ENCODE measurements around the gene GLCCI1.

The GLCCI1 gene

DNA sequence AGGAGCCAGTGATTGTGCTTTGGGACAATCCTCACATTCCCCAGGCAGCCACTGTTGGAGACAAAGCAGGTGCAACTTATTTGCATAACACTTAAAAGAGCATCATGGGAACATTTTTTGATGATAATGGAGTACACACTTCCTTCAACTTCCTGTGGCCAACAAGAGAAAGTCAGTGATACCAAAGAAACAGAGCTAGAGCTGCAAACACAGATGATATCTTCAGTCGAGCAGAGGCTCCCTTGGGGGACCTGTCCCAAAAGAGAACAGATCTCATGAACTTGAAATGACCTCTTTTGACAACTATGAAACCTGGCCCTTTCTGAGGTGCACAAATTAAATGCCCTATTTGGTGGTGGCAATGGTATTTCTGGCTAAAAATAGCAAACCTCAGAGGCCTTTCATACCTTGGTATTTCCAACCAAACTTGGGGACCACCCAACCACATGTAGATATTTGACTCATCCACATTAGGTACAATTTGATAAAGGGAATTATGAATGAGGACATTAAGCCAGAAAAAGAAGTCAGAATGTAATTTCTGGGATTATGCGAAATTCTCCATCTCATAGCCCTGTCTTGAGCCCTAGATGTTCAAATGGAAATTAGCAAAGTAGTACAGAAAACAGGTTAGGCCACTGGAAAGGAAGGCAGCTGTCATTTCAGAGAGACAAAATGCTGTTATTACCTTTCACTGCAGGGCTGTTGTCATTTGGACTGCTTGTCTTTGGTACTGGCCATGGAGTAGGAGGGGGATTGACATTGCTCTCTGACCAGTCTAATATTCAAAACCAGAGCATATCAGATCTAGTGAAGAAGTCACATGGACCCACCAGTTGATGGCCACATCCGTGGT is 147.2 kb downstream of the GLCCI1 start:
- peak overlapping the region; percentile 38 for H3K4me3 Mint-ChIP-seq
- H3K27ac Mint-ChIP-seq, result peak overlapping the region; percentile 58
- peaks cover 13% of the 10 kb centered on the region for H3K36me3 Mint-ChIP-seq (ENCODE audit: low read depth)

DNA sequence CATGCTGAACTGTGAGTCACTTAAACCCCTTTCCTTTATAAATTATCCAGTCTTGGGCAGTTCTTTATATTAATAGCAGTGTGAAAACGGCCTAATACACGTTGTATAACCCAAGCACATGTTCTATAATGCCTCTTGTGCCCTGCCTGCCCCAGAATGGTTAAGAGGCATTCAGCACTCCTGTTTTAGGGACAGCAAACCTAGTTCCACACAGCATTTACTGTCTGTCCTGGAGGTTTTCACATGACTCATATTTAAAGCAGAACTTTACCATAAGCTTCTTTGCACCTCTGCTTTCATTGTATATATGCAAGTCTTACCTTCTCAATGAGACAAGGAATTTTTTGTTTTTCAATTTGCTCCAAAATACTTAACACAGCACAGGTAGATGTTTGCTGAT is 148.6 kb downstream of the GLCCI1 start:
- Mint-ChIP-seq H3K4me1 (ENCODE audit: low read depth) (peaks cover 63% of the 10 kb centered on the region), H3K36me3 (ENCODE audit: low read depth) (peaks cover 12% of the 10 kb centered on the region), H3K9me3 (no peaks in the 10 kb centered on the region), H3K27me3 (ENCODE audit: low read depth) (no peaks in the 10 kb centered on the region), H3K27ac (no peak overlapping the region), H3K4me3 (no peak overlapping the region)
- DNase-seq (ENCODE audit: low spot score), result no peak

More for the DNA sequence above, 147.2 kb downstream of the GLCCI1 start:
- peaks cover 59% of the 10 kb centered on the region for H3K4me1 Mint-ChIP-seq (ENCODE audit: low read depth)
- no peak for DNase-seq (ENCODE audit: low spot score)
- H3K27me3 Mint-ChIP-seq (ENCODE audit: low read depth), result no peaks in the 10 kb centered on the region
- H3K9me3 Mint-ChIP-seq, result peaks cover 3% of the 10 kb centered on the region

DNA sequence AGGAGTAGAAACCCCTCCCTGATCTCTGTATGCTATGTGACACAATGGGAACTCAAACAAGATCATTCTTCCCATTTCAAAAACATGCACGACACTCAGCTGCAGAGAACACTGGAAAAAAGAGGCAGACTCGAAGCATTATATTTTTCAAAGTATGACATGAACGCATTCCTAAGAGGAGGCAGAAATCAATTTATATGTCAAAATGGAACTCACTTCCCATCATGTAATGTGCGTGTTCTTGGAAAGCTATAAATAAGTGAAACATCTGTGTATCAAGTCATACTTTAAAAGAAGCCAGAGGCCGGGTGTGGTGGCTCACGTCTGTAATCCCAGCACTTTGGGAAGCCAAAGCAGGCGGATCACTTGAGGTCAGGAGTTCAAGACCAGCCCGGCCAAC is 150.7 kb downstream of the GLCCI1 start:
- H3K4me1 Mint-ChIP-seq (ENCODE audit: low read depth), result peaks cover 57% of the 10 kb centered on the region
- H3K9me3 Mint-ChIP-seq, result no peaks in the 10 kb centered on the region
- H3K36me3 Mint-ChIP-seq (ENCODE audit: low read depth), result peaks cover 15% of the 10 kb centered on the region
- no peak overlapping the region for H3K4me3 Mint-ChIP-seq
- no peak for DNase-seq (ENCODE audit: low spot score)
- H3K27me3 Mint-ChIP-seq (ENCODE audit: low read depth), result no peaks in the 10 kb centered on the region
- H3K27ac Mint-ChIP-seq, result no peak overlapping the region

DNA sequence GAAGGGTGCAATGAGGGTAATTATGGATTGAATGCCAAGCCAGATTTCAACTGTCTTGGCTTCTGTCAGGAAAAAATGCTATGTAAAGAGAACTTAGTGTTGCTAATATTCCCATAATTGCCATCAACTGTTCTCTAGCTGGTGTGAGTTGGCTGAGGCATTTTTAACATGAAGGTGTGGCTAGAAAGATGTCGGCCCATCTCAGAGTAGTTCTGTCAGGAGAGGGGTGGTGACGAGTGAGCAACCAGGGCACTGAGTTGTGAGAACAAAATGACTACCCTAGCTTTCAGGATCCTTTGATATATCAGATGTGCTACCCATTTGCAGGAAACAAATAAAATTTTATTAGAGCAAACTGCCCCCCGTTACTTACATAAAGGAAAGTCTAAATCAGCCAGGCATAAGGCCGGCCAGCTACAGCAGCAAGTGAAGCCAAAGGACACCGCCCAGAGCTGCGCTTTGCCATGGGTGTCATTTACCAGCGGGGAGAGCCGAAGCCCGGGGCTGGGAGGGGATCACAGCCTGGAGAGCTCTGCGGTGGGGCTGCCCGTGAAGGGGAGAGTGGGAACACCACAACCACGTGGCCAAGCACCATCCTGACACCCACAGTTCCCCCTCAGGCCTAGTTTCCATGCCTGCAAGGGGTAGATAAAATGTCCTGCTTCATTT is 151.9 kb downstream of the GLCCI1 start:
- no peak for DNase-seq (ENCODE audit: low spot score)
- Mint-ChIP-seq H3K36me3 (ENCODE audit: low read depth) (peaks cover 16% of the 10 kb centered on the region), H3K4me3 (no peak overlapping the region), H3K27ac (no peak overlapping the region), H3K27me3 (ENCODE audit: low read depth) (no peaks in the 10 kb centered on the region), H3K9me3 (peaks cover 5% of the 10 kb centered on the region), H3K4me1 (ENCODE audit: low read depth) (peaks cover 52% of the 10 kb centered on the region)

DNA sequence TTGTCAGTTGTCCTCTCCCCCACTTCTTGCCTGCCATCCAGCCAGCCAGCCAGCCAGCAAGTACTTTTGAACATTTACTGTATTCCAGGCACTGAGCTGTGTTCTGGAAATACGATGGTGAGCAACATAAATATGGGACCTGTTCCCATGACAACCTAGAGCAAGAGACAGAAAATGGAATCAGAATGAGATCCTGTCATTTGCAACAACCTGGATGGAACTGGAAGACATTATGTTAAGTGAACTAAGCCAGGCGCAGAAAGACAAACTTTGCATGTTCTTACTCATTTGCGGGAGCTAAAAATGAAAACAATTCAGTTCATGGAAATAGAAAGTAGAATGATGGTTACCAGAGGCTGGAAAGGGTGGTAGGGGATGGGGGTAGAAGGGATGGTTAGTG is 152.6 kb downstream of the GLCCI1 start:
- Mint-ChIP-seq H3K27me3 (ENCODE audit: low read depth) (no peaks in the 10 kb centered on the region), H3K4me3 (no peak overlapping the region), H3K4me1 (ENCODE audit: low read depth) (peaks cover 52% of the 10 kb centered on the region), H3K9me3 (peaks cover 6% of the 10 kb centered on the region), H3K27ac (peak overlapping the region; percentile 21), H3K36me3 (ENCODE audit: low read depth) (peaks cover 13% of the 10 kb centered on the region)
- DNase-seq (ENCODE audit: low spot score), result no peak

DNA sequence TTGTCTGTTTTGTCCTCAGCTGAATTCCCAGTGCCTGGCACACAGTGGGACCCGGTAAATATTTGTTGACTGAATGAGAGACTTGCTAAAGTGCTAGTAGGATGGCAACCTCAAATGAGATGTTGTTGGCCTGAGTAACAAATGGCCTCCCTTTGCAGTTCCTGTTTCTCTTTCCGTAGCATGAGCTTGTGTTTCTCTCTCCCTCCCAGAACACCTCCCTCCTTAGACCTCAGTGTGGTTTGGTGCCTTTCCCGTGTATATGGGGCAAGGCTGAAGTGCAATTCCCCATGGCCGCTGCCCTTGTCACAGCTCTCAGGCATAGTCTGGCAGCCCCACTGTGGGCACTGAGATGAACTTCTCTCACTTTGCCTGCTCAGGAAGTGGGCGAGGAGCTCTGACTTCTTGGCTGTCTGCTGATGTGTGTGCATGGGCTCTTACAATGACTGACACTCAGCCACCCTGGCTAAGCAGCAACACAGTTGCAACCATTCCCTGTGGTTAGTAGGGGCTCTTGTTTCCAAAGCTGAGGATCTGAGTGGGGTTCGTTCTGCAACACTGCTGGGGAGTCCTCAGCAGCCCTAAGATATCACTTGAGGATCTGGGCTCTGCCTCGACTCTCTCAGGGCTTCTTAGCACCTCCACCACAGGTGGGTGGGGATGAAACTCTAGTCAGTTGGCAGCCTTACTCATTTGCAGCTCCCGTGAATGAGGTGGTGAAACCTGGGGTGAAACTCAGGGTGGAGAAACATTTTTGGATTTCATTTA is 157.3 kb downstream of the GLCCI1 start:
- peaks cover 16% of the 10 kb centered on the region for H3K36me3 Mint-ChIP-seq (ENCODE audit: low read depth)
- H3K9me3 Mint-ChIP-seq, result peaks cover 6% of the 10 kb centered on the region
- H3K4me1 Mint-ChIP-seq (ENCODE audit: low read depth), result peaks cover 62% of the 10 kb centered on the region
- DNase-seq (ENCODE audit: low spot score), result peak; percentile 88
- peak overlapping the region; percentile 72 for H3K4me3 Mint-ChIP-seq
- H3K27ac Mint-ChIP-seq, result peak overlapping the region; percentile 99
- no peaks in the 10 kb centered on the region for H3K27me3 Mint-ChIP-seq (ENCODE audit: low read depth)

DNA sequence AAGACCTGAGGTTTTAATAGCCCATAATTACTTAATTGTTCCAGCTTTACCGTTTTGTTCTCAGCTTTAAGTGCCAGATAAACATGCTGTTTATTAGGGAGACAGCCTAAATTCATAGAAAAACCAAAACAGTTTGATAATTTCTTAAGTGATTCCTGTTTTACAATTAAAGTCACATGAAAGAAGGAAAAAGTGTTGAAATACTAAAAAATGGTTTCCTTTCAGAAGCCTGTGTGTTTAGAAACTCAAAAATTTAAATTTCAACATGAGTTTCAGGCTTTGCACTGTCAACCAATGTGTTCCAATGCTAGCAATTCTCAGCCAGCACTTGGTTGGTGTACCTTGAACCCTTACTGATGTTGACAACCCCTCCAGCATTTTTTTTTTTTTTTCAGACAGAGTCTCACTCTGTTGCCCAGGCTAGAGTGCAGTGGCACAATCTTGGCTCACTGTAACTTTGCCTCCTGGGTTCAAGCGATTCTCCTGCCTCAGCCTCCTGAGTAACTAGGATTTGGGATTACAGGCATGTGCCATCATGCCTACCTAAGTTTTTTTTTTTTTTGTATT is 158.1 kb downstream of the GLCCI1 start:
- H3K27ac Mint-ChIP-seq, result peak overlapping the region; percentile 99
- H3K4me3 Mint-ChIP-seq, result peak overlapping the region; percentile 72
- H3K27me3 Mint-ChIP-seq (ENCODE audit: low read depth), result no peaks in the 10 kb centered on the region
- DNase-seq (ENCODE audit: low spot score), result no peak
- peaks cover 16% of the 10 kb centered on the region for H3K36me3 Mint-ChIP-seq (ENCODE audit: low read depth)
- peaks cover 6% of the 10 kb centered on the region for H3K9me3 Mint-ChIP-seq
- H3K4me1 Mint-ChIP-seq (ENCODE audit: low read depth), result peaks cover 61% of the 10 kb centered on the region

DNA sequence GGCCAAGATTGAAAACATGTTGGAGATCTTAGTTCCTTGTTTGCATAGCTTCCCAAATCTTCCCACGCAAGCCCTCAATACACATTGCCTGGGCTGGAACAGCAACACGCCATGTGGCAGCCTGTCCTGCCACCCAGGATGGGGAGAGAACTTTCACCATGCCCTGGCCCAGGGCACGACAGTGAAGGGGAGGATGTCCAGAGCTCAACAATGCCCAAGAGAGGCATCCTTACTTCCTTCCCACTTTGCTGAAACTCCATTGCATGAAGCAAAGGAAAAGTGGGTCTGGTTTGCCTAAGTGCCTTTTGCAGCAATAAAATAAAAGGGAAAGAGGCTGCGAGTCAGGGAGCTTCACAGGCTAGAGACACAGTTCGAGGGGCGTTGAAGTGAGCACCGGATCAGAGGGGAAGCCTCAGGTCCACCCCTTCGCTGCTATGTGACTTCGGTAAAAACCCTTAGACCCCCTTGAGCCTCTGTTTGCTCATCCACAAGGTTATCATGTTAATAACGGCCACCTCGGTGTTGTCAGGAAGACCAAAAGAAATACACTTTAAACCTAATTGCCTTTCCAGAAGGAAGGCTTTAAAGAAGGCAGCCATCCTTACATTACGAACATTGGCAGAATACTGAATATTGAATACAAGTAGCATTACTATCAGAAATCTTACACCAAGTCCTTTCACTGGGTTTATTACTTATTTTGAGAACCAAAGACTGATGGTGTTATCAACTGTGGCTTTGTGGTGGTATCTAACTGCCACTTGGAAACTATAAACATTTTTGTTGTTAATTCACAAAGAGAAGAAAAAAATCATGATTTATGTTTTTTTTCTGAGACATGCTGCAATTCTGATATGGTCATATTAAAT is 160.1 kb downstream of the GLCCI1 start:
- Mint-ChIP-seq H3K4me1 (ENCODE audit: low read depth) (peaks cover 71% of the 10 kb centered on the region), H3K4me3 (peak overlapping the region; percentile 37), H3K27me3 (ENCODE audit: low read depth) (no peaks in the 10 kb centered on the region), H3K9me3 (peaks cover 6% of the 10 kb centered on the region), H3K27ac (peak overlapping the region; percentile 81), H3K36me3 (ENCODE audit: low read depth) (peaks cover 14% of the 10 kb centered on the region)
- DNase-seq (ENCODE audit: low spot score), result no peak

DNA sequence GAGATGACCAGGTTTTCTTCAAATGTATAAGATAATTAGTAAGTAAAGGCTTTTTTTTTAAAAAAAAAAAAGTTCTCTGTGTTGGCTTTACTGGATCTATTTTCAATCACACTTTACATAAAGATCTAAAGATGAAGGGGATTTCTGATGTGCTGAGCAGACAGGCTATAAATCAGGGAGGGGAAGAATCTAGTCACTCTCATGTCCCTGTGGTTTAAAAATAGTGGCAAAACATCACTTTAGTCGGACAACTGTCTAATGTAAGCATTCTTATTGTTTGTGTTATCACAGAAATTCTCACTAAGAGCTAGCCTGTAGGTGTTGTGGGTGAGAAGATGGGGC is 160.7 kb downstream of the GLCCI1 start:
- peaks cover 6% of the 10 kb centered on the region for H3K9me3 Mint-ChIP-seq
- H3K27me3 Mint-ChIP-seq (ENCODE audit: low read depth), result no peaks in the 10 kb centered on the region
- H3K27ac Mint-ChIP-seq, result peak overlapping the region; percentile 81
- DNase-seq (ENCODE audit: low spot score), result peak; percentile 25
- peak overlapping the region; percentile 37 for H3K4me3 Mint-ChIP-seq
- peaks cover 14% of the 10 kb centered on the region for H3K36me3 Mint-ChIP-seq (ENCODE audit: low read depth)
- peaks cover 77% of the 10 kb centered on the region for H3K4me1 Mint-ChIP-seq (ENCODE audit: low read depth)

DNA sequence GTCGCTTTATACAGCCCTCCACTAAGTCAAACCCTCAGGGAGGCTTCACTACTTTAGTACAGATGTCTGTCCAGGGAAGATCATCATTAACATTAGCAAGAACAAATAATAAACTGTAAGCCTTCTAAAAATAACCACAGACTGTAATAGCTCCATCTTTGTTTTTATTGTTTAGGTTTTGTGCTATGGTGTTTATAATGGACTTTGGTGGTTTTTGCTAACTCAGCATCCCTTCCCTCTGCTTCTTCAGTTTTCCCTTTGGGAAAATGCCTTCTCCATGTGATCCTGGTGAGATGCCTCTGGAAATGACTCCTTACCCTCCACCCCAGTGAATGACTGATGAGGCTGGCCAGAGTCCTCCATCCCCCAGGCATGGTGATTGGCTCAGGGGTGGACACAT is 162.1 kb downstream of the GLCCI1 start:
- no peaks in the 10 kb centered on the region for H3K27me3 Mint-ChIP-seq (ENCODE audit: low read depth)
- H3K27ac Mint-ChIP-seq, result peak overlapping the region; percentile 46

DNA sequence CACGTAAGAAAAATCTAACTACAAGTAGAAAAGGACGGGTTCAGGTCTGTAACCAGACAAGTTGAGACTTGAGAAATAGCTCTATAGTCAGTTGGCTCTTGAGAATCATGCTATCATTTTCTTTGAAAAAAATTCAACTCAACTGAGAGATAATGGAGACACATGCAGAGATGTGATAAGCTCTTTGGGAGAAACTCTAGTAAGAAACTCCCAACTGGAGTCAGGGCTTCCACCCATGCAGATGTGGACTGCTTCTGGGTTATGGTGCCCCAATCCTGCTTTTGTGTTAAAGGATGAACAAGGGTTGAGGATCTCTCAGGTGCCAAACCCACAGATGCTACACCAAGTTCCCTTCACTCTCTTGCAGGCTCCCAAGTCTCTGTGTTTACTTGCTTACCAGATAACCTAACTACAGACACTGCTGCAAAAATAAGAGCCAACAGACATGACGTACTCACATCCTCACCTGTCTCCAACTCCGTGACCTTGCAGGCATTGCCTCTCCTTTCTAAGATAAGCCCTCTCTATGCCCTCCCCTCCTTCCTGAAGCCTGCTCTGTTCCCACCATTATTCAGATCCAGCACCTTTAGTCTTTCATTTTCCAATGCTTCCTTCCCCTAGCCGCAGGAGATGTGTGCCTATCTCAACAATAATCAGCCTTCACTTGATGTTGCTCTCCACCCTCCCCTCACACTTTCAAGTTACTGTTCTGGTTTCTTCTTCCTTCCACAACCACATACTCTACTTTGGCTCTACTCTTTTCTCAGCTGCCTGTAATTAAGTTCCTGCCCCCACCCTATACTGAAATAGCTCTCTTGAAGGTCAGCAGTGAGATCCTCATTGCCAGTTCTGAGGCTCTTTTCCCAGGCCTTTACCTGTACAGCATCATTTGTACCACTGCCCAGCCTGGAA is 163.4 kb downstream of the GLCCI1 start:
- peak; percentile 24 for DNase-seq (ENCODE audit: low spot score)
- Mint-ChIP-seq H3K4me3 (peak overlapping the region; percentile 79), H3K36me3 (ENCODE audit: low read depth) (peaks cover 7% of the 10 kb centered on the region), H3K9me3 (no peaks in the 10 kb centered on the region), H3K27me3 (ENCODE audit: low read depth) (no peaks in the 10 kb centered on the region), H3K4me1 (ENCODE audit: low read depth) (peaks cover 67% of the 10 kb centered on the region), H3K27ac (peak overlapping the region; percentile 97)

More for the DNA sequence above, 162.1 kb downstream of the GLCCI1 start:
- H3K4me3 Mint-ChIP-seq, result no peak overlapping the region
- peaks cover 7% of the 10 kb centered on the region for H3K36me3 Mint-ChIP-seq (ENCODE audit: low read depth)
- peaks cover 77% of the 10 kb centered on the region for H3K4me1 Mint-ChIP-seq (ENCODE audit: low read depth)
- DNase-seq (ENCODE audit: low spot score), result no peak
- H3K9me3 Mint-ChIP-seq, result no peaks in the 10 kb centered on the region

DNA sequence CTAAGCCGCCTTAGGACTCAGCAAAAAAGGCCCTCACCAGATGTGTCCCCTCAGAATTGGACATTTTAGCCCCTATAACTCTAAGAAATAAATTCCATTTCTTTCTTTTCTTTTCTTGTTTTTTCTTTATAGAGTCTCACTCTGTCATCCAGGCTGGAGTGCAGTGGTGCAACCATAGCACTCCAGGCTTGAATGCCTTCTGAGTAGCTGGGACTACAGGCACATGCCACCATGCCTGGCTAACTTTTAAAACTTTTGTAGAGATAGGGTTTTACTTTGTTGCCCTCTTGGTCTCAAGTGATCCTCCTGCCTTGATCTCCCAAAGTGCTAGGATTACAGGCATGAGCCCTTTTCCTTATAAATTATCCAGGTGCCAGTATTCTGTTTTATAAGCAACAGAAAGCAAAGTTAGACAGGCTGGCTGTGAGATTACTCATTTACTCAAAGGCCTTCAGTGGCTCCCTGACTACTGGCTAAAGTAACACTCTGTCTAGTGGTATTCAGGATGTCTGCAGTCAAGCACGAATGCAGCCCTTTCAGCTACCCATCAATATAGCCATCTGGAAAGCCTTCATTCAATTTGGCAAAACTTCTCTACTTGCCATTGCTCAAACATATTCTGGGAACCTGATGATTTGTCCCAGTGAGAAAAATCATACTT is 164.7 kb downstream of the GLCCI1 start:
- Mint-ChIP-seq H3K36me3 (ENCODE audit: low read depth) (peaks cover 2% of the 10 kb centered on the region), H3K4me3 (peak overlapping the region; percentile 55), H3K27ac (peak overlapping the region; percentile 97), H3K9me3 (no peaks in the 10 kb centered on the region), H3K4me1 (ENCODE audit: low read depth) (peaks cover 57% of the 10 kb centered on the region), H3K27me3 (ENCODE audit: low read depth) (no peaks in the 10 kb centered on the region)
- no peak for DNase-seq (ENCODE audit: low spot score)

Measured in T-helper 2 cell treated with Interferon-gamma antibody and Interleukin-4, amounts not matched to agents 5 μg/mL and 100 μg/mL, for 36 hours (primary cell).